Thyroid gland (tissue), 4 donors: ENCODE data around the gene IVL.

Experiments
- POLR2A ChIP-seq, 2 donors: fragments of 450-650 bp; IDR thresholded peaks; one replicate each; pipeline ENCODE4 v1.6.1; 2017; ENCODE audit warnings: antibody characterized with exemption in 2 of 2, mild to moderate bottlenecking in 2 of 2, moderate library complexity in 1 of 2
- TF ChIP-seq, protein P1 (sequence below), 6 experiments: fragments of 200-600 bp in 3 of 6; fragments of 450-650 bp in 3 of 6; sonication (generic) in 3 of 6; IDR thresholded peaks; one replicate each; pipeline ENCODE4 v1.5.1; 2016 to 2019; ENCODE audit warnings: antibody characterized with exemption in 6 of 6, mild to moderate bottlenecking in 2 of 6, inconsistent platforms in 1 of 6, moderate library complexity in 1 of 6

DNA sequence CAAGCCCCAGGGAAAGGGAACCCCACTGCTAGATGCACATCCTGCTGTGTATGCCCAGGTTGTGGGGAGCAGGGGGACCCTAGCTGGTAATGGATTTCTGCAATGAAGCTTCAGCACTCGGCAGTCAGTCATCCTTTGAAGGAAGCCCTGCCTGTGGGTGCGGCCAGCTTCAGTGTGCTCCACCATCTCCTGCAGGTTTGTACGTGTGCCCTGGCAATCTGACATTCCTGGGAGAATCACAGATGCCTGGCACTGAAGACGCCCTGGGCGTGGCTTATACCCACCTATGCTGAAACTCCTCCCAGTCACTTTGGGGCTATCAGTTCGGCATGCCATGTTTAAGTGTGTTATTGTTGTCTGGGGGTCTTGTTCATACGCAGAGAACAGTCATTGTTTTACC, 45.4 kb downstream of the IVL start:
- TF ChIP-seq, protein P1, sequence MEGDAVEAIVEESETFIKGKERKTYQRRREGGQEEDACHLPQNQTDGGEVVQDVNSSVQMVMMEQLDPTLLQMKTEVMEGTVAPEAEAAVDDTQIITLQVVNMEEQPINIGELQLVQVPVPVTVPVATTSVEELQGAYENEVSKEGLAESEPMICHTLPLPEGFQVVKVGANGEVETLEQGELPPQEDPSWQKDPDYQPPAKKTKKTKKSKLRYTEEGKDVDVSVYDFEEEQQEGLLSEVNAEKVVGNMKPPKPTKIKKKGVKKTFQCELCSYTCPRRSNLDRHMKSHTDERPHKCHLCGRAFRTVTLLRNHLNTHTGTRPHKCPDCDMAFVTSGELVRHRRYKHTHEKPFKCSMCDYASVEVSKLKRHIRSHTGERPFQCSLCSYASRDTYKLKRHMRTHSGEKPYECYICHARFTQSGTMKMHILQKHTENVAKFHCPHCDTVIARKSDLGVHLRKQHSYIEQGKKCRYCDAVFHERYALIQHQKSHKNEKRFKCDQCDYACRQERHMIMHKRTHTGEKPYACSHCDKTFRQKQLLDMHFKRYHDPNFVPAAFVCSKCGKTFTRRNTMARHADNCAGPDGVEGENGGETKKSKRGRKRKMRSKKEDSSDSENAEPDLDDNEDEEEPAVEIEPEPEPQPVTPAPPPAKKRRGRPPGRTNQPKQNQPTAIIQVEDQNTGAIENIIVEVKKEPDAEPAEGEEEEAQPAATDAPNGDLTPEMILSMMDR (IDR thresholded peaks at IDR 0.05): no peak
- TF ChIP-seq POLR2A (IDR thresholded peaks at IDR 0.05): no peak
